Skeletal muscle tissue (tissue), 4 donors: ENCODE measurements around the gene COL5A1. TPM values are rescaled to one million over a fixed set of nuclear protein-coding genes. Genes with fewer than 3 reads are reported as not detected.

ENCODE experiments used
- H3K27ac ChIP-seq: one replicate; pipeline ENCODE4 v1.7.0; 2013; ENCODE audit warnings: mild to moderate bottlenecking, low read depth, low read length, inconsistent platforms
- H3K27me3 ChIP-seq, 3 donors: one replicate each; pipeline ENCODE4 v1.7.0; 2013; ENCODE audit warnings: low read length in 3 of 3; ENCODE audit not compliant: control insufficient read depth in 3 of 3, insufficient read depth in 3 of 3
- H3K36me3 ChIP-seq, 3 donors: one replicate each; pipeline ENCODE4 v1.7.0; 2013; ENCODE audit warnings: low read length in 3 of 3; ENCODE audit not compliant: control insufficient read depth in 3 of 3, insufficient read depth in 3 of 3
- H3K4me1 ChIP-seq, 3 donors: one replicate each; pipeline ENCODE4 v1.7.0; 2013; ENCODE audit warnings: low read length in 3 of 3, mild to moderate bottlenecking in 3 of 3; ENCODE audit not compliant: control insufficient read depth in 3 of 3, insufficient read depth in 3 of 3
- H3K4me3 ChIP-seq, 3 donors: one replicate each; pipeline ENCODE4 v1.7.0; 2013; ENCODE audit warnings: low read length in 3 of 3
- H3K9ac ChIP-seq, 3 donors: one replicate each; pipeline ENCODE4 v1.7.0; 2013; ENCODE audit warnings: low read length in 3 of 3, mild to moderate bottlenecking in 3 of 3, moderate library complexity in 2 of 3, low read depth in 1 of 3
- H3K9me3 ChIP-seq, 3 donors: one replicate each; pipeline ENCODE4 v1.7.0; 2013; ENCODE audit warnings: low read length in 3 of 3; ENCODE audit not compliant: control insufficient read depth in 3 of 3
- total RNA-seq: library from RNA; depleted of rRNA; stranded (reverse); fragments of >200 nt; gene quantifications from one replicate; pipeline ENCODE4 v1.2.3, GENCODE V29; 2014
- donor health status: Osteomylitis.

The COL5A1 gene
- total RNA-seq, 1 donor from 2014 or later = 258 TPM

- H3K9ac ChIP-seq = no peak overlapping the region
- H3K4me3 ChIP-seq = no peak overlapping the region
- peaks cover 0 to 7% (median 2%) of the 10 kb centered on the region in 3 donors for H3K36me3 ChIP-seq
- H3K27ac ChIP-seq = no peak overlapping the region
- no peaks in the 10 kb centered on the region for H3K9me3 ChIP-seq
- H3K4me1 ChIP-seq = peaks cover 0 to 10% (median 6%) of the 10 kb centered on the region in 3 donors
- peaks cover 0 to 13% (median 11%) of the 10 kb centered on the region in 3 donors for H3K27me3 ChIP-seq
Observed at GRCh38 chr9:134770972-134771971, 129.7 kb downstream of the COL5A1 start.

GRCh38 chr9:134772331-134772730 is 130.7 kb downstream of the COL5A1 start:
- H3K9ac ChIP-seq = no peak overlapping the region
- peaks cover 0 to 5% (median 2%) of the 10 kb centered on the region in 3 donors for H3K36me3 ChIP-seq
- no peak overlapping the region for H3K27ac ChIP-seq
- no peaks in the 10 kb centered on the region for H3K9me3 ChIP-seq
- peaks cover 0 to 15% (median 11%) of the 10 kb centered on the region in 3 donors for H3K27me3 ChIP-seq
- H3K4me1 ChIP-seq = peaks cover 0 to 10% (median 4%) of the 10 kb centered on the region in 3 donors
- no peak overlapping the region for H3K4me3 ChIP-seq

GRCh38 chr9:134773842-134774241 is 132.2 kb downstream of the COL5A1 start:
- no peak overlapping the region for H3K4me3 ChIP-seq
- H3K9me3 ChIP-seq = no peaks in the 10 kb centered on the region
- H3K27me3 ChIP-seq = peaks cover 0 to 11% (median 9%) of the 10 kb centered on the region in 3 donors
- H3K4me1 ChIP-seq = peaks cover 0 to 4% (median 4%) of the 10 kb centered on the region in 3 donors
- no peak overlapping the region for H3K27ac ChIP-seq
- peaks cover 0 to 5% (median 2%) of the 10 kb centered on the region in 3 donors for H3K36me3 ChIP-seq
- H3K9ac ChIP-seq = no peak overlapping the region

- Histone ChIP-seq H3K9me3 (no peaks in the 10 kb centered on the region), H3K9ac (no peak overlapping the region), H3K4me3 (no peak overlapping the region), H3K27ac (no peak overlapping the region), H3K36me3 (peaks cover 0 to 5% (median 2%) of the 10 kb centered on the region in 3 donors), H3K27me3 (peaks cover 0 to 11% (median 9%) of the 10 kb centered on the region in 3 donors), H3K4me1 (peaks cover 0 to 4% (median 4%) of the 10 kb centered on the region in 3 donors)
Observed at GRCh38 chr9:134774410-134774809, 132.8 kb downstream of the COL5A1 start.

- Histone ChIP-seq H3K27ac (no peak overlapping the region), H3K36me3 (peaks cover 0 to 5% (median 2%) of the 10 kb centered on the region in 3 donors), H3K4me3 (no peak overlapping the region), H3K4me1 (peaks cover 0 to 6% (median 4%) of the 10 kb centered on the region in 3 donors), H3K9me3 (no peaks in the 10 kb centered on the region), H3K27me3 (peaks cover 0 to 11% (median 9%) of the 10 kb centered on the region in 3 donors), H3K9ac (no peak overlapping the region)
Observed at GRCh38 chr9:134775081-134775951, 133.7 kb downstream of the COL5A1 start.

- Histone ChIP-seq H3K4me1 (peaks cover 0 to 6% (median 4%) of the 10 kb centered on the region in 3 donors), H3K27ac (no peak overlapping the region), H3K9ac (no peak overlapping the region), H3K9me3 (no peaks in the 10 kb centered on the region), H3K4me3 (no peak overlapping the region), H3K27me3 (peaks cover 0 to 11% (median 8%) of the 10 kb centered on the region in 3 donors), H3K36me3 (peaks cover 0 to 5% (median 5%) of the 10 kb centered on the region in 3 donors)
Observed at GRCh38 chr9:134776080-134776796, 134.6 kb downstream of the COL5A1 start.

GRCh38 chr9:134777153-134777552 is 135.6 kb downstream of the COL5A1 start:
- Histone ChIP-seq H3K9ac (no peak overlapping the region), H3K27me3 (peaks cover 0 to 16% (median 14%) of the 10 kb centered on the region in 3 donors), H3K4me1 (peaks cover 0 to 6% (median 4%) of the 10 kb centered on the region in 3 donors), H3K27ac (no peak overlapping the region), H3K36me3 (peaks cover 0 to 5% (median 5%) of the 10 kb centered on the region in 3 donors), H3K4me3 (no peak overlapping the region), H3K9me3 (no peaks in the 10 kb centered on the region)

- Histone ChIP-seq H3K4me1 (peaks cover 0 to 6% (median 4%) of the 10 kb centered on the region in 3 donors), H3K9me3 (no peaks in the 10 kb centered on the region), H3K36me3 (peaks cover 0 to 5% (median 5%) of the 10 kb centered on the region in 3 donors), H3K9ac (no peak overlapping the region), H3K4me3 (no peak overlapping the region), H3K27me3 (peaks cover 0 to 16% (median 14%) of the 10 kb centered on the region in 3 donors), H3K27ac (no peak overlapping the region)
Observed at GRCh38 chr9:134778156-134778555, 136.6 kb downstream of the COL5A1 start.

GRCh38 chr9:134778841-134779411 is 137.3 kb downstream of the COL5A1 start:
- H3K4me1 ChIP-seq = peaks cover 0 to 6% (median 4%) of the 10 kb centered on the region in 3 donors
- peaks cover 0 to 3% (median 3%) of the 10 kb centered on the region in 3 donors for H3K36me3 ChIP-seq
- no peak overlapping the region for H3K9ac ChIP-seq
- no peak overlapping the region for H3K4me3 ChIP-seq
- no peaks in the 10 kb centered on the region for H3K9me3 ChIP-seq
- H3K27ac ChIP-seq = no peak overlapping the region
- peaks cover 0 to 18% (median 14%) of the 10 kb centered on the region in 3 donors for H3K27me3 ChIP-seq
